ENCODE measurements around the gene CGB1. TPM values are rescaled to one million over a fixed set of nuclear protein-coding genes. Genes with fewer than 3 reads are reported as not detected.
A peak's percentile ranks its signal among the peaks of the same experiment; 100 is the strongest.
"Not testable (repeated sequence)": the region's sequence is repeated elsewhere in the genome, so short reads cannot be mapped to it uniquely, and the experiment has no call there.

The CGB1 gene
- total RNA-seq, 2 experiments from 2014 or later, result not detected

GRCh38 chr19:49024233-49024632 is 12.5 kb downstream of the CGB1 start, which contains the start of gene CGB3:
CGB3 (minus strand) TSS chr19:49024333; CDS start chr19:49023971, 362 bp downstream.
- H3K9me2 ChIP-seq (ENCODE audit: insufficient read depth, low read length); H3K9me3 ChIP-seq (ENCODE audit: low read length); H2AFZ ChIP-seq (ENCODE audit: low read length); BruUV-seq (replicated peaks); H3K36me3 ChIP-seq (ENCODE audit: insufficient read depth, low read length); intact Hi-C loops (cut with micrococcal nuclease; ENCODE audit: unreplicated experiment); H4K20me1 ChIP-seq (ENCODE audit: insufficient read depth, low read length); POLR2A ChIA-PET; H3K27ac ChIP-seq (ENCODE audit: low read depth, low read length, poor library complexity, severe bottlenecking); DNase-seq (ENCODE audit: low spot score); H3K4me3 ChIP-seq (ENCODE audit: low read depth, low read length, poor library complexity, severe bottlenecking); H3K79me2 ChIP-seq (ENCODE audit: insufficient read depth, low read depth, low read length); CTCF ChIA-PET (ENCODE audit: unreplicated experiment); H3K4me2 ChIP-seq (ENCODE audit: low read length): not testable (repeated sequence)
- peaks cover 22% of the 10 kb centered on the region for H3K4me1 ChIP-seq (ENCODE audit: insufficient read depth, low read length, poor library complexity, severe bottlenecking)

GRCh38 chr19:49022116-49022515 is 14.6 kb downstream of the CGB1 start:
- no peak overlapping the region for H3K4me3 ChIP-seq (ENCODE audit: low read depth, low read length, poor library complexity, severe bottlenecking)
- H3K36me3 ChIP-seq (ENCODE audit: insufficient read depth, low read length), result no peaks in the 10 kb centered on the region
- no peak for TF ChIP-seq EZH2phosphoT487 (IDR thresholded peaks at IDR 0.05; ENCODE audit: borderline replicate concordance, low read depth, low read length)
- TF ChIP-seq CTCF (conservative IDR thresholded peaks at IDR 0.05; ENCODE audit: low read length), result no peak
- peaks cover 42% of the 10 kb centered on the region for H3K4me1 ChIP-seq (ENCODE audit: insufficient read depth, low read length, poor library complexity, severe bottlenecking)
- H2AFZ ChIP-seq (ENCODE audit: low read length), result no peak overlapping the region
- ChIA-PET POLR2A (interaction anchor here (1.6 kb wide), 1 partner anchor 29 kb away, joined by 5 read pairs; the partner anchor contains the start of genes GYS1 and RUVBL2), CTCF (ENCODE audit: unreplicated experiment) (no interaction called here)
- BruUV-seq (replicated peaks), result no TSS peak
- H3K9me2 ChIP-seq (ENCODE audit: insufficient read depth, low read length), result no peaks in the 10 kb centered on the region
- no peaks in the 10 kb centered on the region for H4K20me1 ChIP-seq (ENCODE audit: insufficient read depth, low read length)
- intact Hi-C loops (cut with micrococcal nuclease; ENCODE audit: unreplicated experiment), result no loop called here
- no peak overlapping the region for H3K27ac ChIP-seq (ENCODE audit: low read depth, low read length, poor library complexity, severe bottlenecking)
- no peak overlapping the region for H3K4me2 ChIP-seq (ENCODE audit: low read length)
- DNase-seq (ENCODE audit: low spot score), result no peak
- H3K79me2 ChIP-seq (ENCODE audit: insufficient read depth, low read depth, low read length), result no peaks in the 10 kb centered on the region
- H3K9me3 ChIP-seq (ENCODE audit: low read length), result no peaks in the 10 kb centered on the region

GRCh38 chr19:49020931-49021895 is 15.5 kb downstream of the CGB1 start:
- H3K4me2 ChIP-seq (ENCODE audit: low read length), result peak overlapping the region; percentile 17
- no peaks in the 10 kb centered on the region for H4K20me1 ChIP-seq (ENCODE audit: insufficient read depth, low read length)
- ChIA-PET POLR2A (interaction anchor here (1.6 kb wide), 1 partner anchor 28 kb away, joined by 5 read pairs; the partner anchor contains the start of genes GYS1 and RUVBL2), CTCF (ENCODE audit: unreplicated experiment) (no interaction called here)
- H3K27ac ChIP-seq (ENCODE audit: low read depth, low read length, poor library complexity, severe bottlenecking), result peak overlapping the region; percentile 1
- BruUV-seq (replicated peaks), result no TSS peak
- H3K36me3 ChIP-seq (ENCODE audit: insufficient read depth, low read length), result peaks cover 3% of the 10 kb centered on the region
- H3K79me2 ChIP-seq (ENCODE audit: insufficient read depth, low read depth, low read length), result no peaks in the 10 kb centered on the region
- intact Hi-C loops (cut with micrococcal nuclease; ENCODE audit: unreplicated experiment), result no loop called here
- H3K4me1 ChIP-seq (ENCODE audit: insufficient read depth, low read length, poor library complexity, severe bottlenecking), result peaks cover 43% of the 10 kb centered on the region
- H3K9me2 ChIP-seq (ENCODE audit: insufficient read depth, low read length), result no peaks in the 10 kb centered on the region
- no peak overlapping the region for H3K4me3 ChIP-seq (ENCODE audit: low read depth, low read length, poor library complexity, severe bottlenecking)
- DNase-seq (ENCODE audit: low spot score), result peak; percentile 54
- TF ChIP-seq CTCF (conservative IDR thresholded peaks at IDR 0.05; ENCODE audit: low read length) (no peak), EZH2phosphoT487 (IDR thresholded peaks at IDR 0.05; ENCODE audit: borderline replicate concordance, low read depth, low read length) (no peak)
- peak overlapping the region; percentile 17; the same call in 1 of the 2 replicates for H2AFZ ChIP-seq (ENCODE audit: low read length)
- no peaks in the 10 kb centered on the region for H3K9me3 ChIP-seq (ENCODE audit: low read length)

All from OCI-LY7 (cell line).